ENCODE measurements around the gene IFITM1.

DNA sequence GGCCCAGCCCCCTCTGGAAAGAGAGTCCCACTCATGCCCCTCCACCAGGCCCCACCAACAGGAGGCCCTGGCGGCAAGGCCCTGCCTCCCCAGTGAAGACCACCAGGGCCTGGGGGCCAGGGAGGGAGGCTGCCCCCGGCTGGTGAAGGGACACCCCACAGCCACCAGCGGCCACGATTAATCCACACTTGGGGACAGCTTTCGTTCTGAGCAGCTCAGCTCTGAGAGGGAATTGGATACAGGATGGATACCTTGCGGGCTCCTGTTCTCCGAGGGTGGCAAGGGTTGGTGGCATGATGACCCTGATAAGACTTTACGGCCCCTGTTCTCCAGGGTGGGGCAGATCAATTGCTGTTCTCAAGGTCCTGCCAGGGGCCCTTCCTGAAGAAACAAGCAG lies 42.5 kb upstream of the IFITM1 start:
- TF ChIP-seq, protein P1, sequence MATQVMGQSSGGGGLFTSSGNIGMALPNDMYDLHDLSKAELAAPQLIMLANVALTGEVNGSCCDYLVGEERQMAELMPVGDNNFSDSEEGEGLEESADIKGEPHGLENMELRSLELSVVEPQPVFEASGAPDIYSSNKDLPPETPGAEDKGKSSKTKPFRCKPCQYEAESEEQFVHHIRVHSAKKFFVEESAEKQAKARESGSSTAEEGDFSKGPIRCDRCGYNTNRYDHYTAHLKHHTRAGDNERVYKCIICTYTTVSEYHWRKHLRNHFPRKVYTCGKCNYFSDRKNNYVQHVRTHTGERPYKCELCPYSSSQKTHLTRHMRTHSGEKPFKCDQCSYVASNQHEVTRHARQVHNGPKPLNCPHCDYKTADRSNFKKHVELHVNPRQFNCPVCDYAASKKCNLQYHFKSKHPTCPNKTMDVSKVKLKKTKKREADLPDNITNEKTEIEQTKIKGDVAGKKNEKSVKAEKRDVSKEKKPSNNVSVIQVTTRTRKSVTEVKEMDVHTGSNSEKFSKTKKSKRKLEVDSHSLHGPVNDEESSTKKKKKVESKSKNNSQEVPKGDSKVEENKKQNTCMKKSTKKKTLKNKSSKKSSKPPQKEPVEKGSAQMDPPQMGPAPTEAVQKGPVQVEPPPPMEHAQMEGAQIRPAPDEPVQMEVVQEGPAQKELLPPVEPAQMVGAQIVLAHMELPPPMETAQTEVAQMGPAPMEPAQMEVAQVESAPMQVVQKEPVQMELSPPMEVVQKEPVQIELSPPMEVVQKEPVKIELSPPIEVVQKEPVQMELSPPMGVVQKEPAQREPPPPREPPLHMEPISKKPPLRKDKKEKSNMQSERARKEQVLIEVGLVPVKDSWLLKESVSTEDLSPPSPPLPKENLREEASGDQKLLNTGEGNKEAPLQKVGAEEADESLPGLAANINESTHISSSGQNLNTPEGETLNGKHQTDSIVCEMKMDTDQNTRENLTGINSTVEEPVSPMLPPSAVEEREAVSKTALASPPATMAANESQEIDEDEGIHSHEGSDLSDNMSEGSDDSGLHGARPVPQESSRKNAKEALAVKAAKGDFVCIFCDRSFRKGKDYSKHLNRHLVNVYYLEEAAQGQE (IDR thresholded peaks at IDR 0.05; ENCODE audit: borderline replicate concordance): no peak
- TF ChIP-seq SMC3 (conservative IDR thresholded peaks at IDR 0.05; ENCODE audit: poor library complexity) (no peak), EP300 (conservative IDR thresholded peaks at IDR 0.05; ENCODE audit: poor library complexity, severe bottlenecking) (no peak), RAD21 (conservative IDR thresholded peaks at IDR 0.05) (no peak), EZH2 (IDR thresholded peaks at IDR 0.05; ENCODE audit: borderline replicate concordance, insufficient read depth, low read length, poor library complexity, severe bottlenecking) (no peak), POLR2AphosphoS5 (IDR thresholded peaks at IDR 0.05) (no peak)
- TF ChIP-seq, protein P2, sequence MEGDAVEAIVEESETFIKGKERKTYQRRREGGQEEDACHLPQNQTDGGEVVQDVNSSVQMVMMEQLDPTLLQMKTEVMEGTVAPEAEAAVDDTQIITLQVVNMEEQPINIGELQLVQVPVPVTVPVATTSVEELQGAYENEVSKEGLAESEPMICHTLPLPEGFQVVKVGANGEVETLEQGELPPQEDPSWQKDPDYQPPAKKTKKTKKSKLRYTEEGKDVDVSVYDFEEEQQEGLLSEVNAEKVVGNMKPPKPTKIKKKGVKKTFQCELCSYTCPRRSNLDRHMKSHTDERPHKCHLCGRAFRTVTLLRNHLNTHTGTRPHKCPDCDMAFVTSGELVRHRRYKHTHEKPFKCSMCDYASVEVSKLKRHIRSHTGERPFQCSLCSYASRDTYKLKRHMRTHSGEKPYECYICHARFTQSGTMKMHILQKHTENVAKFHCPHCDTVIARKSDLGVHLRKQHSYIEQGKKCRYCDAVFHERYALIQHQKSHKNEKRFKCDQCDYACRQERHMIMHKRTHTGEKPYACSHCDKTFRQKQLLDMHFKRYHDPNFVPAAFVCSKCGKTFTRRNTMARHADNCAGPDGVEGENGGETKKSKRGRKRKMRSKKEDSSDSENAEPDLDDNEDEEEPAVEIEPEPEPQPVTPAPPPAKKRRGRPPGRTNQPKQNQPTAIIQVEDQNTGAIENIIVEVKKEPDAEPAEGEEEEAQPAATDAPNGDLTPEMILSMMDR (IDR thresholded peaks at IDR 0.05; ENCODE audit: poor library complexity, severe bottlenecking): no peak

Data from neural cell (in vitro differentiated cells).